GM12864 (cell line): ENCODE data around the gene ADAMTS8.

Experiments
- DNase-seq: peaks from one replicate; pipeline ENCODE4 v3.0.0-alpha.2; 2011; ENCODE audit warnings: low read depth
- H3K4me3 ChIP-seq: 2 replicates; pipeline ENCODE4 v1.5.1; 2011; ENCODE audit warnings: mild to moderate bottlenecking, low read depth, low read length, control low read depth
- CTCF ChIP-seq: IDR thresholded peaks from 2 replicates; pipeline ENCODE4 v1.5.1; 2011; ENCODE audit warnings: low read depth, mild to moderate bottlenecking, moderate library complexity, low read length, control low read depth, inconsistent platforms; ENCODE audit errors: missing control alignments

Gene ADAMTS8

GRCh38 chr11:130422251-130422995 is 6.0 kb downstream of the ADAMTS8 start:
- no peak overlapping the region for H3K4me3 ChIP-seq
- TF ChIP-seq CTCF: no peak
- DNase-seq: no peak

GRCh38 chr11:130421697-130422096 is 6.7 kb downstream of the ADAMTS8 start:
- TF ChIP-seq CTCF: no peak

GRCh38 chr11:130421199-130421585 is 7.2 kb downstream of the ADAMTS8 start:
- no peak for DNase-seq
- no peak overlapping the region for H3K4me3 ChIP-seq
- no peak for TF ChIP-seq CTCF

More at GRCh38 chr11:130421697-130422096, 6.7 kb downstream of the ADAMTS8 start:
- DNase-seq: no peak
- no peak overlapping the region for H3K4me3 ChIP-seq

GRCh38 chr11:130420478-130421198 is 7.8 kb downstream of the ADAMTS8 start:
- no peak for TF ChIP-seq CTCF
- H3K4me3 ChIP-seq: no peak overlapping the region
- DNase-seq: no peak

GRCh38 chr11:130418756-130419155 is 9.7 kb downstream of the ADAMTS8 start:
- no peak for TF ChIP-seq CTCF
- DNase-seq: no peak

GRCh38 chr11:130418210-130418609 is 10.2 kb downstream of the ADAMTS8 start:
- no peak for TF ChIP-seq CTCF
- no peak for DNase-seq
- no peak overlapping the region for H3K4me3 ChIP-seq

More at GRCh38 chr11:130418756-130419155, 9.7 kb downstream of the ADAMTS8 start:
- no peak overlapping the region for H3K4me3 ChIP-seq
